Sigmoid colon (tissue), 7 donors: Measurements from ENCODE around the gene ETV6. TPM values are rescaled to one million over a fixed set of nuclear protein-coding genes. Genes with fewer than 3 reads are reported as not detected.

Experiments used
- DNase-seq: peaks from one replicate; pipeline ENCODE4 v3.0.0-alpha.2; 2019
- H3K27ac ChIP-seq, 4 donors: fragments of 200-600 bp; sonication (generic); one replicate each; pipeline ENCODE4 v1.5.1; 2016 to 2019; ENCODE audit warnings: mild to moderate bottlenecking in 1 of 4
- H3K27me3 ChIP-seq, 3 donors: fragments of 200-600 bp; sonication (generic); one replicate each; pipeline ENCODE4 v1.5.1; 2019; ENCODE audit warnings: mild to moderate bottlenecking in 1 of 3
- H3K36me3 ChIP-seq, 4 donors: fragments of 200-600 bp; sonication (generic); one replicate each; pipeline ENCODE4 v1.5.1; 2016 to 2019
- H3K4me1 ChIP-seq, 4 donors: fragments of 200-600 bp; sonication (generic); one replicate each; pipeline ENCODE4 v1.5.1; 2017 to 2019
- H3K4me3 ChIP-seq, 4 donors: fragments of 200-600 bp; sonication (generic); one replicate each; pipeline ENCODE4 v1.5.1; 2017 to 2019; ENCODE audit warnings: mild to moderate bottlenecking in 2 of 4, moderate library complexity in 1 of 4
- H3K9me3 ChIP-seq, 4 donors: fragments of 200-600 bp in 3 of 4; sonication (generic) in 3 of 4; one replicate each; pipeline versions ENCODE4 v1.5.1 to v1.6.1; 2013 to 2019
- EP300 ChIP-seq, 4 donors: sonication (generic); formaldehyde crosslinking; IDR thresholded peaks; one replicate each; pipeline ENCODE4 v1.6.1; 2017; ENCODE audit warnings: antibody characterized with exemption in 4 of 4
- POLR2A ChIP-seq, 2 donors: fragments of 450-650 bp; IDR thresholded peaks; one replicate each; pipeline ENCODE4 v1.6.1; 2016; ENCODE audit warnings: antibody characterized with exemption in 2 of 2, mild to moderate bottlenecking in 2 of 2, moderate library complexity in 2 of 2
- POLR2AphosphoS5 ChIP-seq, 4 donors: sonication (generic); formaldehyde crosslinking; IDR thresholded peaks; one replicate each; pipeline ENCODE4 v1.6.1; 2017; ENCODE audit warnings: antibody characterized with exemption in 4 of 4
- WGBS, 2 donors: extraction: QIAGEN DNeasy Blood & Tissue Kit; methylation state at CpG; one replicate each; pipeline ENCODE4 v1.1.7; 2013; 5-methylcytosine and 5-hydroxymethylcytosine counted together
- intact Hi-C: fragments of 100-400 bp; cut with DNase I; formaldehyde crosslinking; loops from one replicate; pipeline ENCODE4 v1.15.1; 2023
- polyA plus RNA-seq, 3 donors: library from polyadenylated mRNA; stranded (reverse); fragments of 200-250 nt; gene quantifications; one replicate each; pipeline ENCODE4 v1.2.3, GENCODE V29; 2013
- total RNA-seq, 4 donors: library from RNA; depleted of rRNA; stranded (reverse); fragments of >200 nt; gene quantifications; one replicate each; pipeline ENCODE4 v1.1.0, GENCODE V29; 2016
- TF ChIP-seq, protein P1 (sequence below), 4 experiments: fragments of 450-650 bp in 3 of 4; fragments of 200-600 bp in 1 of 4; IDR thresholded peaks; one replicate each; pipeline ENCODE4 v1.5.1; 2016 to 2019; ENCODE audit warnings: antibody characterized with exemption in 4 of 4, mild to moderate bottlenecking in 3 of 4, moderate library complexity in 2 of 4
- donor health status: healthy with polysubstance abuse.
- donor health status: Bipolar disorder and iron deficiency.
- donor health status: healthy.

The ETV6 gene
- total and polyA plus RNA-seq, 7 donors: 8.4 to 35.2 (median 16.3) TPM

DNA sequence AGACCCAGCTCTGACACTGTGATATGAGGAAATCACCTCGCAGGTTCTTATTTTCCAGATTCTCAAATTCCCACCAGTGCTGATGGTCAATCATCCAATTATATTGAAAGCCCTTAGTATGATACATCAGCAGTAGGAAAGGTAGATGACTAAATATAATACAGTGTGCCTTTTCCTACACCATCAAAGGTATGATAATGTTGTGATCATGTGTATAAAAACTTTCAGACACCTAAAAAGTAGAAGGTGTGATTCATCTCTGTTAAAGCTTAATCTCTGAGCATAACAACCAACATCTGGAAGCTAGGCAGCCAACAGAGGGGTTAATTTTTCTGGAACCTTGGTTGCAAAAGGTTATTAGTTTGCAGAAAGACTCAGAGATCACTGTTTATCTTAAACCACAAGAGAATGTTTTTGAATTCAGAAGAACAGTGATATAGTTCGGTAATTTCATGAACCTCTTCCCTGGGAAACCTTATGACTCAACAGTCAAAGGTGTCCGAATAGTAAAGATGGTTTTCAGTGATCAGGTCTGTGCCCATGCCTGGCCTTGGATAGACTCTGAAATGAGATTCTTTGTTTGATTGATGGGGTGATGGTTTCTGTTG, 122.5 kb downstream of the ETV6 start:
- WGBS, 2 donors: 81 to 87% methylated on average over 3 of the region's 3 CpGs
- Histone ChIP-seq H3K4me3 (no peak overlapping the region), H3K36me3 (no peaks in the 10 kb centered on the region), H3K4me1 (peaks cover 0 to 92% (median 52%) of the 10 kb centered on the region in 4 donors), H3K9me3 (no peaks in the 10 kb centered on the region), H3K27me3 (no peaks in the 10 kb centered on the region), H3K27ac (peak overlapping the region; percentile 6 to 89 (median 77))
- intact Hi-C loops: no loop called here
- TF ChIP-seq POLR2AphosphoS5 (IDR thresholded peaks at IDR 0.05): no peak
- TF ChIP-seq EP300 (IDR thresholded peaks at IDR 0.05): no peak
- TF ChIP-seq POLR2A (IDR thresholded peaks at IDR 0.05): no peak
- TF ChIP-seq, protein P1, sequence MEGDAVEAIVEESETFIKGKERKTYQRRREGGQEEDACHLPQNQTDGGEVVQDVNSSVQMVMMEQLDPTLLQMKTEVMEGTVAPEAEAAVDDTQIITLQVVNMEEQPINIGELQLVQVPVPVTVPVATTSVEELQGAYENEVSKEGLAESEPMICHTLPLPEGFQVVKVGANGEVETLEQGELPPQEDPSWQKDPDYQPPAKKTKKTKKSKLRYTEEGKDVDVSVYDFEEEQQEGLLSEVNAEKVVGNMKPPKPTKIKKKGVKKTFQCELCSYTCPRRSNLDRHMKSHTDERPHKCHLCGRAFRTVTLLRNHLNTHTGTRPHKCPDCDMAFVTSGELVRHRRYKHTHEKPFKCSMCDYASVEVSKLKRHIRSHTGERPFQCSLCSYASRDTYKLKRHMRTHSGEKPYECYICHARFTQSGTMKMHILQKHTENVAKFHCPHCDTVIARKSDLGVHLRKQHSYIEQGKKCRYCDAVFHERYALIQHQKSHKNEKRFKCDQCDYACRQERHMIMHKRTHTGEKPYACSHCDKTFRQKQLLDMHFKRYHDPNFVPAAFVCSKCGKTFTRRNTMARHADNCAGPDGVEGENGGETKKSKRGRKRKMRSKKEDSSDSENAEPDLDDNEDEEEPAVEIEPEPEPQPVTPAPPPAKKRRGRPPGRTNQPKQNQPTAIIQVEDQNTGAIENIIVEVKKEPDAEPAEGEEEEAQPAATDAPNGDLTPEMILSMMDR (IDR thresholded peaks at IDR 0.05): no peak
- no peak for DNase-seq

DNA sequence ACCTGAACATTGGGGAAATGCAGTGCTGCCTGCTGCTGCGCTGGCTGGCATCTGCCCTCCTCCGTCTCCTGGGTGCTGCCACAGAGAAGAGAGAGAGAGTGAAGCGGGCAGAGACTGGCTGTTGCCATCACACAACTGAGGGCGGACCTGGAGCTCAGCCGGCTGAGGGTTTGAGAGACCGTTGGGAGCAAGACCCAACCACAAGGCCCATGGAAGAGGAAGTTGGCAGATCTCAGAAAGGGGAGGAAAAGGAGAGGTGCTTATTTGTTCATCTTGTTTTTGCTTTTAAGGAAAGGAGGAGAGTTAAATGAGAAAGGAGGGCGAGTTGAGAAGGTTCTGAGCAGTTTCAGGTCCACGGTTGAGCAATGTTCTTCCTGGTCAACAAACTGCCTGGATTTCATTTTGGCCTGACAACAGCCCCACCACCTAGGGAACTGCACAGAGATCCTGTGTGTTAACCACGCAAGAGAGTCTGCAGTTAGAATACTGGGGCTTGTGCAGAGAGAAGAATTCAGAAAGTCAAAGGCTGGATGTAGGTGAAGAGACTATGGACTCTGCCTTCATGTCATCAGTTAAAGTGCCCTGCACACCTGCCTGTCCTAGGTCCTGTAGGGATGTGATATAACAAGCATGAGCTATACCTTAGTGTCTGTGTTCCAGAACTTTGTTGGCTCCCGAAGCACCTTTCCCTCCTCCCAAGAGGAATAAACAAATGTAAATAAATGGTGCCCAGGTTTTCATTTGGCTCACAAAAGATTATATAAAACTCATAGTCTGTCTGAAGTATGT, 124.6 kb downstream of the ETV6 start:
- no peaks in the 10 kb centered on the region for H3K9me3 ChIP-seq
- no peaks in the 10 kb centered on the region for H3K36me3 ChIP-seq
- TF ChIP-seq POLR2AphosphoS5 (IDR thresholded peaks at IDR 0.05) (no peak), EP300 (IDR thresholded peaks at IDR 0.05) (no peak), POLR2A (IDR thresholded peaks at IDR 0.05) (no peak)
- TF ChIP-seq, protein P1 (IDR thresholded peaks at IDR 0.05): no peak
- no peaks in the 10 kb centered on the region for H3K27me3 ChIP-seq
- H3K4me1 ChIP-seq: peaks cover 0 to 92% (median 54%) of the 10 kb centered on the region in 4 donors
- intact Hi-C loops: no loop called here
- DNase-seq: no peak
- H3K4me3 ChIP-seq: no peak overlapping the region
- H3K27ac ChIP-seq: peak overlapping the region; percentile 47 to 89 (median 77)
- 62 to 74% methylated on average over 10 of the region's 10 CpGs for WGBS, 2 donors

DNA sequence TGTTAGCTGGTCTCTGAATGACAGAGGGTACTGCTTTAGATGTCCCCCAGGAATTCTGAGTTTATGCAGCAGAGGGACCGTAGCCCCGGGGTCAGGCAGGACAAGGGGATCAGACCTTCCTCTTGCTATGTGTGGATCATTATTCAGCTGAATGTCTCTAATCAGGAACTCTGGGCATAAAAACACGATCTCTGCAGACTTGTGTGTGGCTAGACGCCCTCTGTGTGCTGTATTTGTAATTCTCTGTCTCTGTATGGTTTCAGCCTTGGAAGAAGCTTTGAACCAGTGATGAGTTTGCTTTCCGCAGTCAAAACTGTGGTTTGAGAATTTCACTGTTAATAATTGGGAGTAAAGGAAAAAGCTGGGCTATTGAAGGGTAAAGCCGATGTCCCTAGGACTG, 125.3 kb downstream of the ETV6 start:
- DNase-seq: no peak
- 77 to 83% methylated on average over 6 of the region's 6 CpGs for WGBS, 2 donors
- Histone ChIP-seq H3K4me1 (peaks cover 0 to 93% (median 61%) of the 10 kb centered on the region in 4 donors), H3K27me3 (no peaks in the 10 kb centered on the region), H3K36me3 (no peaks in the 10 kb centered on the region), H3K27ac (peak overlapping the region; percentile 47 to 89 (median 77)), H3K9me3 (no peaks in the 10 kb centered on the region), H3K4me3 (no peak overlapping the region)
- TF ChIP-seq EP300 (IDR thresholded peaks at IDR 0.05): no peak
- TF ChIP-seq POLR2A (IDR thresholded peaks at IDR 0.05): no peak
- TF ChIP-seq POLR2AphosphoS5 (IDR thresholded peaks at IDR 0.05): no peak
- TF ChIP-seq, protein P1 (IDR thresholded peaks at IDR 0.05): no peak
- intact Hi-C loops: no loop called here

DNA sequence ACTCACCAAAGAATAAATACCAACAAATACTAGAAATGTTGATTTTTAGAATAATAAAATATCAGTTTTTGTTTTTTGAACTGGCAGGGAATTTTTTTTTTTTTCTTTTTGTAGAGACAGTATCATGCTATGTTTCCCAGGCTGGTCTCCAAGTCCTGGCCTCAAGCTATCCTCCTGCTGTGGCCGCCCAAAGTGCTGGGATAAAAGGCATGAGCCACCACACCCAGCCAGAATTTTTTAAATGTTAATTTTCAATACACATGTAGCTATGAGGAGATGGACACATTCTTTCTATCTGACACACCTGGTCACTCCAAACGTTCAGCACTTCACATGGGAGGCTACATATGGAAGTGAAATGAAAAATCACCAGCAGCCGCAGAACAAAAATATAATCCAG, 126.8 kb downstream of the ETV6 start:
- Histone ChIP-seq H3K4me1 (peaks cover 2 to 94% (median 75%) of the 10 kb centered on the region in 4 donors), H3K9me3 (no peaks in the 10 kb centered on the region), H3K27ac (peak overlapping the region in 3 of 4 donors; percentile 13 to 89 (median 84)), H3K4me3 (no peak overlapping the region), H3K36me3 (no peaks in the 10 kb centered on the region), H3K27me3 (no peaks in the 10 kb centered on the region)
- WGBS, 2 donors: 93 to 94% methylated on average over 3 of the region's 3 CpGs
- intact Hi-C loops: no loop called here
- no peak for DNase-seq
- no peak for TF ChIP-seq EP300 (IDR thresholded peaks at IDR 0.05)
- no peak for TF ChIP-seq POLR2AphosphoS5 (IDR thresholded peaks at IDR 0.05)
- TF ChIP-seq, protein P1 (IDR thresholded peaks at IDR 0.05): no peak
- no peak for TF ChIP-seq POLR2A (IDR thresholded peaks at IDR 0.05)
